HepG2 (cell line): Measurements from ENCODE around the gene INF2. TPM values are rescaled to one million over a fixed set of nuclear protein-coding genes. Genes with fewer than 3 reads are reported as not detected.

ENCODE experiments used
- ATF7-NPFF ChIP-seq: sonication (generic); formaldehyde crosslinking; IDR thresholded peaks from 2 replicates; pipeline ENCODE4 v1.8.1; 2023; ENCODE audit warnings: mild to moderate bottlenecking, low read depth, missing genetic modification reagents, moderate library complexity
- BCL6 ChIP-seq: IDR thresholded peaks from 2 replicates; pipeline ENCODE4 v1.6.1; 2016; ENCODE audit warnings: missing genetic modification reagents, missing compliant biosample characterization
- ERF ChIP-seq: IDR thresholded peaks from 2 replicates; pipeline ENCODE4 v1.6.1; 2018; ENCODE audit warnings: missing biosample characterization, missing genetic modification reagents
- GZF1 ChIP-seq: sonication (generic); formaldehyde crosslinking; IDR thresholded peaks from 2 replicates; pipeline ENCODE4 v1.5.1; 2020; ENCODE audit warnings: mild to moderate bottlenecking, missing genetic modification reagents
- NFAT5 ChIP-seq: sonication (generic); formaldehyde crosslinking; IDR thresholded peaks from 2 replicates; pipeline ENCODE4 v1.4.0; 2020; ENCODE audit warnings: missing genetic modification reagents
- NFE2L1 ChIP-seq: sonication (generic); formaldehyde crosslinking; IDR thresholded peaks from 2 replicates; pipeline ENCODE4 v1.4.0; 2020; ENCODE audit warnings: missing genetic modification reagents, mild to moderate bottlenecking, borderline replicate concordance
- POLR2A ChIP-seq, 2 experiments: IDR thresholded peaks; 2 replicates each; pipeline ENCODE4 v1.6.1; 2011; ENCODE audit warnings: low read depth in 2 of 2, low read length in 2 of 2, mild to moderate bottlenecking in 1 of 2, moderate library complexity in 1 of 2; ENCODE audit not compliant: insufficient read depth in 1 of 2
- SOX13 ChIP-seq, 3 experiments: fragments of 450-650 bp in 1 of 3; sonication (generic) in 1 of 3; formaldehyde crosslinking in 1 of 3; IDR thresholded peaks in 2 of 3; conservative IDR thresholded peaks in 1 of 3; 2 replicates each; pipeline versions ENCODE4 v1.5.0 to v1.6.1; 2016 to 2020; ENCODE audit warnings: antibody characterized with exemption in 1 of 3, mild to moderate bottlenecking in 1 of 3, missing compliant biosample characterization in 1 of 3, missing genetic modification reagents in 1 of 3, moderate library complexity in 1 of 3
- ZBTB8A ChIP-seq: sonication (generic); formaldehyde crosslinking; IDR thresholded peaks from 2 replicates; pipeline ENCODE4 v1.4.0; 2020; ENCODE audit warnings: mild to moderate bottlenecking, low read depth, missing genetic modification reagents, borderline replicate concordance
- ZNF121 ChIP-seq: sonication (generic); formaldehyde crosslinking; IDR thresholded peaks from 2 replicates; pipeline ENCODE4 v1.5.0; 2020; ENCODE audit warnings: mild to moderate bottlenecking, missing genetic modification reagents
- ZNF260 ChIP-seq: sonication (generic); formaldehyde crosslinking; IDR thresholded peaks from 2 replicates; pipeline ENCODE4 v1.4.0; 2020; ENCODE audit warnings: missing genetic modification reagents, low read depth, mild to moderate bottlenecking, borderline replicate concordance
- ZNF274 ChIP-seq: sonication (generic); formaldehyde crosslinking; IDR thresholded peaks from 2 replicates; pipeline ENCODE4 v1.5.1; 2020; ENCODE audit warnings: mild to moderate bottlenecking, missing genetic modification reagents
- ZNF292 ChIP-seq: sonication (generic); formaldehyde crosslinking; IDR thresholded peaks from 2 replicates; pipeline ENCODE4 v1.8.1; 2022; ENCODE audit warnings: mild to moderate bottlenecking, low read depth, missing genetic modification reagents, borderline replicate concordance
- ZNF451 ChIP-seq: sonication (generic); formaldehyde crosslinking; IDR thresholded peaks from 2 replicates; pipeline ENCODE4 v1.5.0; 2020; ENCODE audit warnings: mild to moderate bottlenecking, missing genetic modification reagents
- ZNF609 ChIP-seq: sonication (generic); formaldehyde crosslinking; IDR thresholded peaks from 2 replicates; pipeline ENCODE4 v1.4.0; 2020; ENCODE audit warnings: mild to moderate bottlenecking, missing genetic modification reagents, borderline replicate concordance
- polyA plus RNA-seq, 8 experiments: library from polyadenylated mRNA; depleted of rRNA in 3 of 8; stranded (reverse) in 7 of 8; unstranded in 1 of 8; fragments of >200 nt; fragmentation: Illumina TruSeq in 4 of 8; extraction: Trizol in 4 of 8; gene quantifications; 2 replicates each; pipeline versions ENCODE4 v1.2.1 to v1.2.3, GENCODE V29; 2011 to 2016; ENCODE audit warnings: low read depth in 4 of 8, missing spikeins in 1 of 8, mixed read lengths in 1 of 8; ENCODE audit not compliant: insufficient read depth in 1 of 8
- total RNA-seq, 5 experiments: library from RNA; depleted of rRNA; stranded (reverse); fragments of >200 nt; fragmentation: Illumina TruSeq; extraction: Trizol; gene quantifications; 2 replicates each; pipeline ENCODE4 v1.2.3, GENCODE V29; 2016; ENCODE audit warnings: low read depth in 1 of 5
- TF ChIP-seq, protein P1 (sequence below): sonication (generic); formaldehyde crosslinking; IDR thresholded peaks from 2 replicates; pipeline ENCODE4 v1.4.0; 2020; ENCODE audit warnings: mild to moderate bottlenecking, missing genetic modification reagents

The INF2 gene
- total and polyA plus RNA-seq, 2 of the 13 experiments (the other 11 are each of a cell fraction or from before 2014, with no cell fraction given): 16.4 to 26.4 TPM

DNA sequence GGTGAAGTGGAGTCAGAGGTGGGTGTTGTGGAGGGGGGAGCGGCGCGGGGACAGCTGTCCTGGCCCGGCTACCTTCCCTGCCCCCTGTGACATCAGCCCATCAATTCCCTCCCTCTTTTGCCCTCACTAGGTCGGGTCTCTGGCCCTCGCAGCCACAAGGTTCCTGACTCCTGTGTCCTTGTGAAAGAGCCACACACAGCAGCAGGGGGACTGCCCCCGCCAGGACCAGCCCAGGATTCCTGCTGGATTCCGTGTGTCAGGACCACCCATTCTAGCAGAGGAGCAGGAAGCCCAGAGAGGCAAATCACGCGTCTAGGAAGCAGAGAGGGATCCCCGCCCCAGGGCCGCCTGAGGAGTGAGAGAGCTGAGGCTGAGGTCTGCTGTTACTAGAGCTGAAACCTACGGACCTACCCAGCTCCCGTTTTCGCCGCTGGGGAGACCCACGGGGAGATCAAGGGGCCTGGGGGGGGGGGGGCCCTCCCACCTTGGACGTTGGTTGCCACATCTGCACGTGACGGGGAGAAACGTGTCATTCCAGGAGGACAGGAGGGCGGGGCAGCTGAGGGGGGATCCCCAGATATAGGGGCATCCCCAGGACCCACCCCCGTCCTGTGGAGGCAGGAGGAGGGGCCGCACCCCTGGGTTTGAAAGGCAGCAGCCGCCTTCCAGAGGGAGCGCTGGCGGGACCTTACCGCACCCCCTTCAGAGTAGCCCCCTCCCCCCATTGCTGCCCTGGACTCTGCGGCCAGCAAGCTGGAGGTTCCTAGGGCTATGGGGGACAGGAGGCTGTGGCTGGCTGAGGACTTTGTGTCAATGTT, 12.5 kb upstream of the INF2 start (continued):
- TF ChIP-seq NFAT5 (CRISPR knock-in tag) (no peak), ZNF274 (no peak), ZNF609 (CRISPR knock-in tag) (peak; percentile 39; the same call in 1 of the 2 replicates), ZNF451 (CRISPR knock-in tag) (peak; percentile 56; the same call in 1 of the 2 replicates), ZNF260 (CRISPR knock-in tag) (no peak), SOX13 (IDR thresholded peaks at IDR 0.05) (no peak), SOX13 (CRISPR knock-in tag; conservative IDR thresholded peaks at IDR 0.05 in 1 of 2, IDR thresholded peaks at IDR 0.05 in 1 of 2) (no peak), ATF7-NPFF (CRISPR knock-in tag) (no peak), ZBTB8A (CRISPR knock-in tag) (no peak), ERF (0 out of 2 replicates have a peak, but pooled peaks have one; percentile 12), ZNF121 (0 out of 2 replicates have a peak, but pooled peaks have one; percentile 39), POLR2A (IDR thresholded peaks at IDR 0.05; ENCODE audit: insufficient read depth in 1 of 2, low read depth in 2 of 2, low read length in 2 of 2) (0 out of 4 replicates have a peak, but pooled peaks of 1 of the 2 experiments have one; percentile 29), GZF1 (CRISPR knock-in tag) (0 out of 2 replicates have a peak, but pooled peaks have one; percentile 40), BCL6 (CRISPR knock-in tag) (no peak), NFE2L1 (CRISPR knock-in tag) (no peak), ZNF292 (CRISPR knock-in tag) (peak; percentile 27; the same call in 1 of the 2 replicates)
- TF ChIP-seq, protein P1, sequence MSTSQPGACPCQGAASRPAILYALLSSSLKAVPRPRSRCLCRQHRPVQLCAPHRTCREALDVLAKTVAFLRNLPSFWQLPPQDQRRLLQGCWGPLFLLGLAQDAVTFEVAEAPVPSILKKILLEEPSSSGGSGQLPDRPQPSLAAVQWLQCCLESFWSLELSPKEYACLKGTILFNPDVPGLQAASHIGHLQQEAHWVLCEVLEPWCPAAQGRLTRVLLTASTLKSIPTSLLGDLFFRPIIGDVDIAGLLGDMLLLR (CRISPR knock-in tag): no peak
